Coronary artery (tissue), 2 donors: ENCODE results near the gene SVBP.

Experiments used
- DNase-seq: peaks from one replicate; pipeline ENCODE4 v3.0.0-alpha.2; 2017; ENCODE audit warnings: low spot score
- H3K27ac ChIP-seq, 2 donors: fragments of 200-600 bp; sonication (generic); one replicate each; pipeline ENCODE4 v1.5.1; 2016 to 2019
- H3K4me3 ChIP-seq: fragments of 200-600 bp; sonication (generic); 2 replicates; pipeline ENCODE4 v1.5.1; 2016; ENCODE audit warnings: mild to moderate bottlenecking, moderate library complexity
- TF ChIP-seq, protein P1 (sequence below): fragments of 200-600 bp; sonication (generic); IDR thresholded peaks from one replicate; pipeline ENCODE4 v1.5.1; 2019; ENCODE audit warnings: antibody characterized with exemption

Gene SVBP

DNA sequence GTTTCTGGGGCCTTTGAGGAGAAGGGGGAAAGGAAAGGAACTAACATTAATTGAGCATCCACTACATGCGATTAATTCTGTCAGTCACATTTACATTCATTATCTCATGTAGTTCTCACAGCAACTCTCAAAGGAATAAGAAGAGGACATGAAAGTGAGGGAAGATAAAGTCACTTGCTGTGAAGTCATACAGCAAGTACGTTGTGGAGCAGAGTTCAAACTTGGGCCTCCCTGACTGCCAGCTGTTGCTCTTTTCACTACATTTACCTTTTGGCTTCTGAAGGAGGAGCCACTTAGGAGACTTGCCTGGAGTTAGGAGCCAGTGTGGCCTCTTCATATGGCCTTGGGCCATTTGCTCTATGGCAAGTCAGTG, 35.4 kb upstream of the SVBP start:
- H3K4me3 ChIP-seq: no peak overlapping the region
- H3K27ac ChIP-seq: no peak overlapping the region
- no peak for DNase-seq
- TF ChIP-seq, protein P1, sequence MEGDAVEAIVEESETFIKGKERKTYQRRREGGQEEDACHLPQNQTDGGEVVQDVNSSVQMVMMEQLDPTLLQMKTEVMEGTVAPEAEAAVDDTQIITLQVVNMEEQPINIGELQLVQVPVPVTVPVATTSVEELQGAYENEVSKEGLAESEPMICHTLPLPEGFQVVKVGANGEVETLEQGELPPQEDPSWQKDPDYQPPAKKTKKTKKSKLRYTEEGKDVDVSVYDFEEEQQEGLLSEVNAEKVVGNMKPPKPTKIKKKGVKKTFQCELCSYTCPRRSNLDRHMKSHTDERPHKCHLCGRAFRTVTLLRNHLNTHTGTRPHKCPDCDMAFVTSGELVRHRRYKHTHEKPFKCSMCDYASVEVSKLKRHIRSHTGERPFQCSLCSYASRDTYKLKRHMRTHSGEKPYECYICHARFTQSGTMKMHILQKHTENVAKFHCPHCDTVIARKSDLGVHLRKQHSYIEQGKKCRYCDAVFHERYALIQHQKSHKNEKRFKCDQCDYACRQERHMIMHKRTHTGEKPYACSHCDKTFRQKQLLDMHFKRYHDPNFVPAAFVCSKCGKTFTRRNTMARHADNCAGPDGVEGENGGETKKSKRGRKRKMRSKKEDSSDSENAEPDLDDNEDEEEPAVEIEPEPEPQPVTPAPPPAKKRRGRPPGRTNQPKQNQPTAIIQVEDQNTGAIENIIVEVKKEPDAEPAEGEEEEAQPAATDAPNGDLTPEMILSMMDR: no peak

DNA sequence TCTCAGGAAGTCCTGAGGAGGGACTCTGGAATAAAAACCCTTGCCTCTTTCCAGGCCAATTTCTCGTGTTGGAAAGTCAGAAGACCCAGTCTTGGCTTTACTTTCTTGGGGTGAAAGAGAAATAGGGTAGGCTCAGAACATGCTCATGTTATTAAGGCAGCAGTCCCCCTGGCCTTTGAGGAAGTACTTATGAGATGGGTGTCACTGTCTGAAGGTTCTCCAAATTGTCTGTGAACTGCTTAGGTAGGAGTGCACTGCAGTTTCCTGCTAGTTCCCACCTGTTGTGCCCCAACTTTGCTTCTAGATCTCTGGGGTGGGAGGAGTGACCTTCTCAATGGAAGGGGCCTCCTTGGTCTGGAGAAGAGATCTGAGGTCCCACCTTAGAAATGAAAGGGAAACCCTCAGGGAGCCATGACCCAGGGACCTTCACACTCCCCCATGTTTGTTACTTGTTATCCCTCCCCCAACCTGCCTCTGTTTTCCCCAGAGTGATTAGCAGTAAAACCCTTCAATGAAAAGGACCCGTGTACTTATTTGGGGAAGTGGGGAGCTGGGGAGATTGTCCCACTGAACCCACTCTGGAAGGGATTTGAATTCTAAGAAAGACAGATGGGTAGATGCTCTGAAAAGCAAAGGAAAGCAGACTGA, 34.9 kb upstream of the SVBP start:
- H3K27ac ChIP-seq: no peak overlapping the region
- no peak overlapping the region for H3K4me3 ChIP-seq
- no peak for DNase-seq
- TF ChIP-seq, protein P1: no peak

DNA sequence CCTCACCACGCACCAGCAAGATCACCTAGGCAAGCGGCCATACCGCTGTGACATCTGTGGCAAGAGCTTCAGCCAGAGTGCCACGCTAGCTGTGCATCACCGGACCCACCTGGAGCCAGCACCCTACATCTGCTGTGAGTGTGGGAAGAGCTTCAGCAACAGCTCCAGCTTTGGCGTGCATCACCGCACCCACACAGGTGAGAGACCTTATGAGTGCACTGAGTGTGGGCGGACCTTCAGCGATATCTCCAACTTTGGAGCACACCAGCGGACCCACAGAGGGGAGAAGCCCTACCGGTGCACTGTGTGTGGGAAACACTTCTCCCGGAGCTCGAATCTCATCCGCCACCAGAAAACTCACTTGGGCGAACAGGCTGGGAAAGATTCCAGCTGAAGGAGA, 34.2 kb upstream of the SVBP start:
- TF ChIP-seq, protein P1: no peak
- no peak overlapping the region for H3K27ac ChIP-seq
- no peak for DNase-seq
- no peak overlapping the region for H3K4me3 ChIP-seq

DNA sequence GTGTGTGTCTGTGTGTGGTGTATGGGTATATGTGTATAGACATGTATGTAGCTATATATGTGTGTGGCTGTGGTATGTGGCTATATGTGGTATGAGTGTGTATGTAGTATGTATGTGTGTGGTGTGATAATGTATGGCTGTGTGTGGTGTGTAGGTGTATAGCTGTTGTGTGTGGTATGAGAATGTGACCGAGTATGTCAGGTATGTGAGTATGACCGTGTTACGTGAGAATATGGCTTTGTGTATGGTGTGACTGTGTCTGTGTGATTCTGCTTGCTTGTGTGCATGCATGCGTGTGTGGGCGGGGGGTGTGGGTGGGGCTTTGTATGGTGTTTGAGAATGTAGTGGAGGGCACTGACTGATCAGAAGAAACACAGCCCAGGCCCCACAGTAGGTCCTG, 32.7 kb upstream of the SVBP start:
- no peak for DNase-seq
- no peak overlapping the region for H3K27ac ChIP-seq
- no peak overlapping the region for H3K4me3 ChIP-seq
- TF ChIP-seq, protein P1: no peak

DNA sequence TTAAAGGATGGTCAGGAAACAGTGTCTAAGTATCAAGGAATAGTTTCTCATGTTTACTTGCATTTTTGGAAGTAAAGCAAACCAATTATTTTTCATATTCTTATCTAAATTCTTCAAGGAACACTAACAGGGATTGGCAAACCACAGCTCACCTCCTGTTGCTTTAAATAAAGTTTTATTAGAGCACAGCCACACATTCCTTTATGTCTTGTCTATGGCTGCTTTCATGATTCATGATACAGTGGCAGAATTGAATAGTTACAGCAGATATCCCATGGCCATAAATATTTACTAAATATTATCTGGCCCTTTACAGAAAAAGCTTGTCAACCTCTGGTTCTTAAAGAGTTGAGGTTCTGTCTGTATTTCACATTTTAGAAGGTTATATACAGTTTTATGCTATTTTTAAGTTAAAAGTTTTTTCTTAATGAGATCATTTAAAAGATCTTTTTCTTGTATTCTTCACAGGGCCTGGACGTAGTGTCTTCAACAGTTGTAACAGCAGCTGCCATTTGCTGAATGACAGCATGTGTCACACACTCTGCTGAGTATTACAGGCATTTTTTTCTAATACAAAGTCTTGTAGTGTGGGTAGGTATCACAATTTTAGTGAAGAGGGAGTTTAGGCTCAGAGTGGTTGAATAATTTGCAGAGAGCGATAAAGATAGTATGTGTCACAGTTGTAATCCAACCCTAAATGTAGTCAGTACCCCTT, 31.8 kb upstream of the SVBP start:
- H3K27ac ChIP-seq: no peak overlapping the region
- no peak overlapping the region for H3K4me3 ChIP-seq
- DNase-seq: no peak
- TF ChIP-seq, protein P1: no peak

DNA sequence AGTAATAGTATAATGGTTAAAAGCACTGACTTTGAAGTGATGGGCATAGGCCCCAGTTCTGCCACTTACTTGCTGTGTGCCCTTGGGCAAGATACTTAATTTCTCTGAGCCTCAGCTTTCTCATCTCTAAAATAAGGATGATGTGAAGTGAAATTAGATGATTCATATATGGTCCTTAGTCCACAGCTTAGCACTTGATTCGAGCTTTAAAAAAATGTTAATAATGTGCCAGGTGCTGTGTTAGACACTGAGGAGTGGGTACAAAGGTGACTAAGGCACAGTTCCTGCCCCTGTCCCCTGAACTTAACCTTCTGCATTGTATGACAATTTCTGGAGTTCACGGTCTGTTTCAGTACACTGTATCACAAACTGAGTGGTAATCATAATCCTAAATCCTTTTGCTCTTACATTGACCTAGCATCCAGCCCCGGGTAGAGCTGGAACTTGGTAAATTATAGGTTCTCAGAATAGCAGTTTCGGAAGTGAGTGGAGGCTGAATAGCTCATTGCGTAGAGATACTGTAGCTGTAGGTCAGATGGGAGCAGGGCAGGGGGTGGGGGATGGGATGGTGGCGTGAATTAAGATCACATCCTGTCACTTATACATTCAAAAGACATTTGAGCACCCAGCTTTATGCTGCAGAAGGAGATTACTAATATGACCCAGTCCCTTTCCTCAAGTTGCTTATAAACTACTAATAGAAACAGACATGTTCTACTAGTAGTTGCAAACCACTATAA, 30.7 kb upstream of the SVBP start:
- DNase-seq: no peak
- TF ChIP-seq, protein P1: no peak
- H3K4me3 ChIP-seq: peak overlapping the region; percentile 97
- no peak overlapping the region for H3K27ac ChIP-seq
